GM19035 (cell line): Measurements from ENCODE around the gene JAZF1.

ENCODE experiments used
- ATAC-seq: cut with Tn5 transposase; IDR thresholded peaks from one replicate; pipeline ENCODE4 v1.9.1; 2021; ENCODE audit not compliant: unreplicated experiment

JAZF1 gene

DNA sequence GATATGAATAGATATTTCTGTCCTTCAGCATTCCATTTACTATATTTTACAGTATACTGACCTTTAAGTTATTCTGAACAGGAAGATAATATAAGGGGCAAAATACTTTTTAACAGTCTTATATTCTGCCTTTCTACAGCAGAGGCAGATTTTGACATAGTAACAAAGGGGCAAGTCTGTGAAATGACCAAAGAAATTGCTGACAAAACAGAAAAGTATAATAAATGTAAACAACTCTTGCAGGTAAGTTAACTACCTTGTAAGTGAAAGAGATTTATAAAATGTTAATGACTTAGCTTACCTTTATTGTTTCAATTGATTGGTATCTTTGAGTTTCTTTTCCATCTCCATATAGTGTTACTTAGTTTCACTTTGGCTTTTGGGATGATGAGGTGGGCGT is 384.6 kb downstream of the JAZF1 start:
- no peak for ATAC-seq

DNA sequence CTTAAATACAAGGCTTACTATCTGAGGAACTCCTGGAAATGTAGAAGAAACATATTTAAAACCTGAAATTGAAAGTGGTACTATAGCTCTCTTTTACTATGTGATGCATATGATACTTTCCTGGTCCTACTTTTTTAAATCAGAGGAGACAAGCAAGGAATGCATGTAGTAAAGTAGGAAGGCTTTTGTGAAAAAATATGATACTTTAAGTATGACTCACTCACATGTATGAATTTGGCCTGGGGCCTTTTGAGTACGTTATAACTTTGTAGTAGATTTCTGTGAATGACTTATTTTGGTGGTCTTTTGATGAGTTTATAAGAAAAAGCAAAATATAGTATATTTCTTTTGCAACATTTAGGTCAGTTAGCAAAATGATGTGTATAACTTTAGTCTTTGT is 386.8 kb downstream of the JAZF1 start:
- no peak for ATAC-seq

DNA sequence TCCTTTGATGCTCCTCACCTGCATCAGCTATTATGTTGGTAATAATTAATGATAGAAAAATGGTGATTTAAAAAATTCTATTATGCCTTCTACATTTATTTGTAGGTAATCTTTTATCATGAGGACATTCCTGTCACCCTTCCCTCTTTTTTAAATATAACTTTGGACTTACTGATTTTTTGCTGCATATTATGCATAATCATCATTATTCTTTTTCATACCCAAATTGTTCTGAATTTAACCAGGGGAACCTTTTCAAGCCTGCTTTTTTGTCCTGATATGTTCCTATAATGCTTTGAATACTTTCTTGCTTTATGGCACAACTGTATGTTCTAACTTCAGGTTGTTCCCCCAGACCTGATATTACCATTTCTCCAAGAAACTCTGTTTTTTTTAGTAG is 392.2 kb downstream of the JAZF1 start:
- no peak for ATAC-seq

DNA sequence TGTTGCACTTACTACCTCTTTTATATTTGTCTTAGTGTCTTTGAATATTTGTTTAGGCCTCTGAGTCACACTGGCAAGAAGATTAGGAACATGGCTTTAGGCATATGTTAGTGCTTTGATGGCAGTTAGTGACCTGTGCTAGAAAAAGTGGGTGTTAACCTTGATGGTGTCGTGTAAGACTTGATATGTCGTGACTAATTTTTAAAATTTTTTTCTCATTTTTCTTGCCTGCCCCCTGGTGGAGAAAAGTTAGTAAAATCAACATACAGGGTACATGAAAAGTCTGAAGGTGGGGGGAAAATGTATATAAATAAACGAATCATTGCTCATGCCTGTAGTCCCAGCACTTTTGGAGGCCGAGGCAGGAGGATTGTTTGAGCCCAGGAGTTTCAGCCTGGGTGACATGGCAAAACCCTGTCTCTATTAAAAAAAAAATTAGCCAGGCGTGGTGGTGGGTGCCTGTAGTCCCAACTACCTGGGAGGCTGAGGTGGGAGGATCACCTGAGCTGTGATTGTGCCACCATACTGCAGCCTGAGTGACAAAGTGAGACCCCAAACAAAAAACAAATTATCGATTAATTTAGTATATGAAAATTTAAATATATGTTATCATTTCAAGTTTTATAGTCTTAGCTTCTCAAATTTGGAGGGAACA is 396.1 kb downstream of the JAZF1 start:
- no peak for ATAC-seq

DNA sequence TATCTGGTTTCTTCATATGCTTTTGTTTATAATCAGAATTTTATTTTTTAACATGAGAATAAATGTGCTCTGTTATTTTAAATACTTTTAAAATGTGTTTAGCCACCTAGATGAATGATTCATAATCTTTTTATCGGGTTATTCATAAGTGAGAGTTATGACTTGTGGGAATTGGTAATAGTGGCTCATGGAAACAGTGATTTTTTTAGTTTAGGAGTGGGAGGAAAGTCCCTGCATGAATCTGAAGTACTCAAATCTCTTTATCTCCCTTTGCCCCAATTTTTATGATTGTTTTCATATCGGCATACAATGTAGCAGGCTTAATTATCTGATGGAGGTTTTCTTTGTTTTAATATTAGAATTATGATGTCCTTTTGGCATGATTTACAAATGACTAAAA is 397.7 kb downstream of the JAZF1 start:
- ATAC-seq = no peak

DNA sequence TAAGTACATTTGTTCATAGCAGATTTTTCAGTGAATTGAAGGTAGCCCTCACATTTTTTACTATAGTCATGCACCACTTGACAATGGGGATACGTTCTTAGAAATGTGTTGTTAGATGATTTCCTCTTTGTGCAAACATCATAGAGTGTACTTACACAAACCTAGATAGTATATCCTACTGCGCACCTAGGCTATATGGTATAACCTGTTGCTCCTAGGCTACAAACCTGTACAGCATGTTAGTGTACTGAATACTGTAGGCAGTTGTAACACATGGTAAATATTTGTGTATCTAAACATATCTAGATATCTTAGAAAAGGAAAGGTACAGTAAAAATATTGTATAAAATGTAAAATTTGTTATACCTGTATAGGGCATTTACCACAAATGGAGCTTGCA is 399.4 kb downstream of the JAZF1 start:
- no peak for ATAC-seq
